Stimulated activated memory B cell treated with anti-CD40 and anti-IgM and Interleukin-4, amounts not matched to agents 10 μg/mL and 1 μg/mL and 100 μg/mL, for 72 hours (primary cell): ENCODE data around the gene ABHD2.

Experiments
- ATAC-seq: fragments of 150-1000 bp; cut with Tn5 transposase; 2 replicates; pipeline ENCODE4 v1.10.0; 2021
- H3K27ac Mint-ChIP-seq: one replicate; pipeline ENCODE4 v1.8.0; 2022; ENCODE audit warnings: mild to moderate bottlenecking, mixed read lengths
- H3K27me3 Mint-ChIP-seq: one replicate; pipeline ENCODE4 v1.8.0; 2022; ENCODE audit warnings: mixed read lengths
- H3K36me3 Mint-ChIP-seq: one replicate; pipeline ENCODE4 v1.8.0; 2022; ENCODE audit warnings: mixed read lengths
- H3K4me1 Mint-ChIP-seq: one replicate; pipeline ENCODE4 v1.8.0; 2022; ENCODE audit warnings: mixed read lengths
- H3K4me3 Mint-ChIP-seq: one replicate; pipeline ENCODE4 v1.8.0; 2022; ENCODE audit warnings: mild to moderate bottlenecking, moderate library complexity, mixed read lengths
- H3K9me3 Mint-ChIP-seq: one replicate; pipeline ENCODE4 v1.8.0; 2022; ENCODE audit warnings: mixed read lengths

ABHD2 gene

GRCh38 chr15:89186803-89187202 is 98.5 kb downstream of the ABHD2 start:
- Mint-ChIP-seq H3K4me1 (no peaks in the 10 kb centered on the region), H3K36me3 (peaks cover 63% of the 10 kb centered on the region), H3K27me3 (no peaks in the 10 kb centered on the region), H3K9me3 (no peaks in the 10 kb centered on the region), H3K27ac (no peak overlapping the region), H3K4me3 (no peak overlapping the region)
- ATAC-seq, result no peak

GRCh38 chr15:89187301-89187985 is 99.2 kb downstream of the ABHD2 start:
- Mint-ChIP-seq H3K4me1 (no peaks in the 10 kb centered on the region), H3K4me3 (no peak overlapping the region), H3K36me3 (peaks cover 69% of the 10 kb centered on the region), H3K9me3 (no peaks in the 10 kb centered on the region), H3K27ac (no peak overlapping the region), H3K27me3 (no peaks in the 10 kb centered on the region)
- ATAC-seq, result no peak

DNA sequence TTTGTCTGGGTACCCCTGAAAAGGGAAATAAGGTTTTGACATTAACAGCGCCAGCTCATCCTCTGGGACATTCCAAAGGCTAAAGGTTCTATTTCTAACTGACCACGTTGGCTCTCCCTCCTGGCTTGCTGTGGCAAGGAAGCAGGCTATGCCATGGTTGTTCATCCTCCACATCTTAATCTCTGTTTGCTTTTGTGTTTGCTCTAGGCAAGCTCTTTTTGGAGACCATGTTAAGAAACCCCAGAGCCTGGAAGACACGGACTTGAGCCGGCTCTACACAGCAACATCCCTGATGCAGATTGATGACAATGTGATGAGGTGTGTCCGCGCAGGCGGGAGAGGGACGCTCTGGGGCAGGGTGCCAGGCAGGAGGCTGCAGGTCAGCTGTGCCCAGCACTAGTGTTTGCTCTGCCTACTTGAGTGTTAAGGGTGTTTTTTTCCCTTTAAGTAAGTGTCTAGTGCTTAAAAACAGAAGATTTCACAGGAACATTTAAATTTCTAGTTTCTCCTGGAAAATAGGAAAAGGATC is 99.8 kb downstream of the ABHD2 start:
- H3K36me3 Mint-ChIP-seq, result peaks cover 70% of the 10 kb centered on the region
- no peak overlapping the region for H3K27ac Mint-ChIP-seq

GRCh38 chr15:89192136-89192535 is 103.9 kb downstream of the ABHD2 start:
- no peak for ATAC-seq
- H3K9me3 Mint-ChIP-seq, result no peaks in the 10 kb centered on the region
- H3K4me1 Mint-ChIP-seq, result no peaks in the 10 kb centered on the region
- H3K36me3 Mint-ChIP-seq, result peaks cover 73% of the 10 kb centered on the region
- H3K4me3 Mint-ChIP-seq, result no peak overlapping the region
- H3K27ac Mint-ChIP-seq, result no peak overlapping the region
- no peaks in the 10 kb centered on the region for H3K27me3 Mint-ChIP-seq

More for the DNA sequence above, 99.8 kb downstream of the ABHD2 start:
- no peak for ATAC-seq
- no peaks in the 10 kb centered on the region for H3K9me3 Mint-ChIP-seq
- H3K27me3 Mint-ChIP-seq, result no peaks in the 10 kb centered on the region
- no peak overlapping the region for H3K4me3 Mint-ChIP-seq
- H3K4me1 Mint-ChIP-seq, result no peaks in the 10 kb centered on the region

- Mint-ChIP-seq H3K36me3 (peaks cover 72% of the 10 kb centered on the region), H3K27me3 (no peaks in the 10 kb centered on the region)
Observed at GRCh38 chr15:89192766-89193165, 104.5 kb downstream of the ABHD2 start.

DNA sequence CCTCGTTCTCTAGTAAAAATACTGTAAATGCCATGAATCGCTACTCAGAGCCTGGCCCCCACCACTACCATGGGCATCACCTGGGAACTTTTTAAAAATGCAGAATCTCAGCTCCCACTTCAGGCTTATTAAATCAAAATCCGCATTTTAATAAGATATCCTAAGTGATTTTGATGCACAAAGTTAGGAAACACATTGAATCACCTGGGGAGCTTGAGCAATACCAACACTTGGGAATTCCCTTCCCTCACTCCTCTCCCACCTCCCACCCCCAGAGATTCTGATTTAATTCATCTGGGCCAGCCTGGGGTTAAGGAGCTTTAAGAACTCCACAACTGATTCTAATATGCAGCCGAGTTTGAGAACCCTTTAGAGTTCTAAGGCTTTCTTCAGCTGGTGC is 106.4 kb downstream of the ABHD2 start:
- Mint-ChIP-seq H3K27ac (no peak overlapping the region), H3K4me3 (no peak overlapping the region), H3K36me3 (peaks cover 64% of the 10 kb centered on the region), H3K4me1 (no peaks in the 10 kb centered on the region), H3K27me3 (no peaks in the 10 kb centered on the region), H3K9me3 (no peaks in the 10 kb centered on the region)
- no peak for ATAC-seq

More at GRCh38 chr15:89192766-89193165, 104.5 kb downstream of the ABHD2 start:
- Mint-ChIP-seq H3K9me3 (no peaks in the 10 kb centered on the region), H3K27ac (no peak overlapping the region), H3K4me1 (no peaks in the 10 kb centered on the region), H3K4me3 (no peak overlapping the region)
- ATAC-seq, result no peak

DNA sequence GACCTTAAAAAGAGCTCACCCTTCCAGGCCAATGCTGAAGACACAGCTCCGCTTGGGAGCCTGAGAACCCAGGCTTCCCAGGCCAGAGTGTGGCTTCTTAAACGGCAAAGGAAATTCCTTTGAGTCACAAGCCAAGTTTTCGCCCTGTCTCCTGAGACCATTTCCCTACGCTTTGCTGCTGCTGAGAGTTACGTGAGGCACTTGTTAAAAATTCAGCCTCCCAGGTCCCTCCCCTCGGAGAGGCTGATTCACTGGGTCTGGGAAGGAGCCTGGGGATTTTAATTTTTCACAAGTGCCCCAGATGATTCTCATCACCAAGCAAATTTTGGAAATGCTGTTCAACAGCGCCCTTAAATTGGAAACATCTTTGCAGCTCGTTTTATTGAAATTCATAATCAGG is 107.6 kb downstream of the ABHD2 start:
- H3K27me3 Mint-ChIP-seq, result no peaks in the 10 kb centered on the region
- H3K27ac Mint-ChIP-seq, result no peak overlapping the region

GRCh38 chr15:89196241-89196640 is 108.0 kb downstream of the ABHD2 start:
- Mint-ChIP-seq H3K36me3 (peaks cover 63% of the 10 kb centered on the region), H3K27ac (no peak overlapping the region), H3K4me1 (no peaks in the 10 kb centered on the region), H3K4me3 (no peak overlapping the region), H3K27me3 (no peaks in the 10 kb centered on the region), H3K9me3 (no peaks in the 10 kb centered on the region)
- no peak for ATAC-seq

More for the DNA sequence above, 107.6 kb downstream of the ABHD2 start:
- Mint-ChIP-seq H3K4me3 (no peak overlapping the region), H3K36me3 (peaks cover 63% of the 10 kb centered on the region), H3K9me3 (no peaks in the 10 kb centered on the region), H3K4me1 (no peaks in the 10 kb centered on the region)
- no peak for ATAC-seq

- peaks cover 63% of the 10 kb centered on the region for H3K36me3 Mint-ChIP-seq
- no peaks in the 10 kb centered on the region for H3K9me3 Mint-ChIP-seq
- no peak overlapping the region for H3K4me3 Mint-ChIP-seq
- H3K27ac Mint-ChIP-seq, result no peak overlapping the region
- no peaks in the 10 kb centered on the region for H3K4me1 Mint-ChIP-seq
- H3K27me3 Mint-ChIP-seq, result no peaks in the 10 kb centered on the region
- no peak for ATAC-seq
Observed at GRCh38 chr15:89196994-89197393, 108.7 kb downstream of the ABHD2 start.

DNA sequence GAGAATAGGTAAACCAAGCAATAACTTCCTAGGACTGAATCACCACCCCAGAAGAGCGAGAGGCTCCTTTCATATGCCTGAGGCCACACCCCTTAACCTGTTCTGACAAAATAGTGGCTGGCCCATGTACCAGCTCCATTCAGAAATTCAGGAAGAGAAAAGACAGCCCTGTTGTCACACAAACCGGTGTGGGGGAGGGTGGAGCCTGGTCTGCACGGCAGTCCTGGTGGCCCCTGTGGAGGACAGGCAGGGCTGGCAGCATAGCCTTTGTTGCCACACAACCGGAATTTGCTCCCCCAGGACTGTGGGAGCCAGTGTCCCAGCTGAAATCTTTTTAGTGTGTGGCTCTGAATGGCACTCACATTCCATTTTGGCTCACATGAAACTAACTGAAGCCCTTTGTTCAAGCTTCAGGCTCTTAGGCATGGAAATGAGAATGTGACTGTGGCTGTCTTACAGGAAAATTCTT is 109.3 kb downstream of the ABHD2 start:
- Mint-ChIP-seq H3K27me3 (no peaks in the 10 kb centered on the region), H3K9me3 (no peaks in the 10 kb centered on the region), H3K36me3 (peaks cover 57% of the 10 kb centered on the region), H3K4me1 (no peaks in the 10 kb centered on the region), H3K27ac (no peak overlapping the region), H3K4me3 (no peak overlapping the region)
- ATAC-seq, result no peak

GRCh38 chr15:89198196-89198595 is 109.9 kb downstream of the ABHD2 start:
- Mint-ChIP-seq H3K4me3 (no peak overlapping the region), H3K27me3 (no peaks in the 10 kb centered on the region), H3K36me3 (peaks cover 51% of the 10 kb centered on the region), H3K4me1 (no peaks in the 10 kb centered on the region), H3K27ac (no peak overlapping the region), H3K9me3 (no peaks in the 10 kb centered on the region)
- ATAC-seq, result no peak

GRCh38 chr15:89198934-89199333 is 110.7 kb downstream of the ABHD2 start:
- no peak for ATAC-seq
- H3K9me3 Mint-ChIP-seq, result no peaks in the 10 kb centered on the region
- H3K4me1 Mint-ChIP-seq, result no peaks in the 10 kb centered on the region
- no peaks in the 10 kb centered on the region for H3K27me3 Mint-ChIP-seq
- H3K27ac Mint-ChIP-seq, result no peak overlapping the region
- H3K4me3 Mint-ChIP-seq, result no peak overlapping the region
- H3K36me3 Mint-ChIP-seq, result peaks cover 45% of the 10 kb centered on the region

DNA sequence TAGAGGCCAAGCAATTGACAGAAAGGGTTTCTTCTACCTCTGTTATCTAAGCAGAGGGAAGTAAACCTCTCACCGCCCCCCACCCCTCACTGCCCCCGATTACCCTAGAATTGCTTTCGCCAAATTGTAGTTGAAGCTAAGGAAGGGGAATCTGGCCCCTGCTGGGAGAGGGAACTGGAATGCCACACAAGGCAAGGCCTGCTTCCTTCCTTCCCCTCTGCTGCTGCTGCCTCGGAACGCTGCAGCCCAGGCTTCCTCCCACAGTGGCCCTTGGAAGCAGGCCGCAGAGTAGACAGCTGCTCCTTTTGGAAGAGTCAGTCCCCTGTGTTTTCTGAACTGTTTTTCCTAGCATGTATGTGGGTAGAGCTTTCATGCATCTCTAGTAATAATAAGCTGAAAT is 111.5 kb downstream of the ABHD2 start:
- Mint-ChIP-seq H3K36me3 (peaks cover 45% of the 10 kb centered on the region), H3K9me3 (no peaks in the 10 kb centered on the region), H3K27me3 (no peaks in the 10 kb centered on the region)

DNA sequence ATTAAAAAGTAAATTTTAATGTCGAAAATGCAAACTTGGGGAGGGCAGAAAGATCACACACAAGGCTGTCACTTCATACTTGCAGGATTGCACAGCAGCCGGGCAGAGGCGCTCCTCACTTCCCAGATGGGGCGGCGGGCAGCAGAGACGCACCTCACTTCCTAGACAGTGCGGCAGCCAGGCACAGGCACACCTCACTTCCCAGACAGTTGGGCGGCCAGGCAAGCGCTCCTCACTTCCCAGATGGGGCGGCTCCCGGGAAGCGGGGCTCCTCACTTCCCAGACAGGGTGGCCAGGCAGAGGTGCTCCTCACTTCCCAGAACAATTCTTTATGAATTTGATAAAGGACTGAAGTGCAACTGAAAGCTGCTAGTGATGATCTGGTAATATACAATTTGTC is 111.9 kb downstream of the ABHD2 start:
- H3K4me3 Mint-ChIP-seq, result no peak overlapping the region
- no peaks in the 10 kb centered on the region for H3K9me3 Mint-ChIP-seq
- no peak for ATAC-seq
- no peaks in the 10 kb centered on the region for H3K4me1 Mint-ChIP-seq
- no peak overlapping the region for H3K27ac Mint-ChIP-seq
- peaks cover 44% of the 10 kb centered on the region for H3K36me3 Mint-ChIP-seq
- no peaks in the 10 kb centered on the region for H3K27me3 Mint-ChIP-seq

More for the DNA sequence above, 111.5 kb downstream of the ABHD2 start:
- H3K4me1 Mint-ChIP-seq, result no peaks in the 10 kb centered on the region
- no peak for ATAC-seq
- no peak overlapping the region for H3K27ac Mint-ChIP-seq
- H3K4me3 Mint-ChIP-seq, result no peak overlapping the region

- no peaks in the 10 kb centered on the region for H3K27me3 Mint-ChIP-seq
- ATAC-seq, result no peak
- no peaks in the 10 kb centered on the region for H3K9me3 Mint-ChIP-seq
- H3K36me3 Mint-ChIP-seq, result peaks cover 31% of the 10 kb centered on the region
- no peaks in the 10 kb centered on the region for H3K4me1 Mint-ChIP-seq
- no peak overlapping the region for H3K4me3 Mint-ChIP-seq
- H3K27ac Mint-ChIP-seq, result no peak overlapping the region
Observed at GRCh38 chr15:89201465-89202005, 113.3 kb downstream of the ABHD2 start.

GRCh38 chr15:89203705-89204273 is 115.5 kb downstream of the ABHD2 start:
- H3K27me3 Mint-ChIP-seq, result peaks cover 16% of the 10 kb centered on the region
- peaks cover 6% of the 10 kb centered on the region for H3K4me1 Mint-ChIP-seq
- H3K9me3 Mint-ChIP-seq, result no peaks in the 10 kb centered on the region
- H3K36me3 Mint-ChIP-seq, result peaks cover 18% of the 10 kb centered on the region
- ATAC-seq, result peak; percentile 49
- H3K4me3 Mint-ChIP-seq, result no peak overlapping the region
- no peak overlapping the region for H3K27ac Mint-ChIP-seq
